ACC112 (cell line): ENCODE results near the gene ABR.
"Not testable (repeated sequence)": the region's sequence is repeated elsewhere in the genome, so short reads cannot be mapped to it uniquely, and the experiment has no call there.

Source experiments
- H2AFZ ChIP-seq: fragments of 200-600 bp; sonication (generic); one replicate; pipeline ENCODE4 v1.6.0; 2017; ENCODE audit warnings: antibody characterized with exemption, low read length; ENCODE audit not compliant: unreplicated experiment
- H3K27ac ChIP-seq: fragments of 200-600 bp; sonication (generic); 2 replicates; pipeline ENCODE4 v1.5.1; 2014; ENCODE audit warnings: low read depth, mild to moderate bottlenecking, antibody characterized with exemption, low read length, moderate library complexity
- H3K27me3 ChIP-seq: fragments of 200-600 bp; sonication (generic); 2 replicates; pipeline ENCODE4 v1.6.1; 2014; ENCODE audit warnings: mild to moderate bottlenecking, antibody characterized with exemption, low read length, moderate library complexity, mixed read lengths; ENCODE audit not compliant: insufficient read depth
- H3K36me3 ChIP-seq: fragments of 200-600 bp; sonication (generic); 2 replicates; pipeline ENCODE4 v1.6.1; 2016; ENCODE audit warnings: mild to moderate bottlenecking, antibody characterized with exemption, low read length, moderate library complexity, mixed read lengths; ENCODE audit not compliant: insufficient read depth
- H3K4me1 ChIP-seq: fragments of 200-600 bp; sonication (generic); one replicate; pipeline ENCODE4 v1.6.1; 2016; ENCODE audit warnings: low read length, mixed read lengths; ENCODE audit not compliant: insufficient read depth, unreplicated experiment, control insufficient read depth
- H3K4me3 ChIP-seq: fragments of 200-600 bp; sonication (generic); 2 replicates; pipeline ENCODE4 v1.5.1; 2014; ENCODE audit warnings: mild to moderate bottlenecking, low read depth, low read length
- H3K79me2 ChIP-seq: fragments of 200-600 bp; sonication (generic); one replicate; pipeline ENCODE4 v1.6.0; 2016; ENCODE audit warnings: low read length; ENCODE audit not compliant: control insufficient read depth, unreplicated experiment, insufficient read depth

The ABR gene

GRCh38 chr17:1076982-1077302, 102.8 kb downstream of the ABR start:
- H3K4me3 ChIP-seq, result no peak overlapping the region
- peaks cover 3% of the 10 kb centered on the region; the same call in 1 of the 2 replicates for H3K36me3 ChIP-seq
- H3K27ac ChIP-seq, result no peak overlapping the region
- H3K79me2 ChIP-seq, result no peaks in the 10 kb centered on the region
- peaks cover 17% of the 10 kb centered on the region for H3K4me1 ChIP-seq
- H2AFZ ChIP-seq, result no peak overlapping the region
- no peaks in the 10 kb centered on the region for H3K27me3 ChIP-seq

- Histone ChIP-seq H3K79me2 (no peaks in the 10 kb centered on the region), H3K4me3 (no peak overlapping the region), H3K4me1 (peaks cover 16% of the 10 kb centered on the region), H2AFZ (no peak overlapping the region), H3K27ac (no peak overlapping the region), H3K36me3 (peaks cover 3% of the 10 kb centered on the region; the same call in 1 of the 2 replicates), H3K27me3 (no peaks in the 10 kb centered on the region)
Observed at GRCh38 chr17:1076299-1076981, 103.3 kb downstream of the ABR start.

- peaks cover 3% of the 10 kb centered on the region for H3K4me1 ChIP-seq
- H3K36me3 ChIP-seq, result peaks cover 5% of the 10 kb centered on the region; the same call in 1 of the 2 replicates
- no peak overlapping the region for H3K27ac ChIP-seq
- no peak overlapping the region for H3K4me3 ChIP-seq
- H3K79me2 ChIP-seq, result no peaks in the 10 kb centered on the region
- no peak overlapping the region for H2AFZ ChIP-seq
- no peaks in the 10 kb centered on the region for H3K27me3 ChIP-seq
Observed at GRCh38 chr17:1074886-1075605, 104.7 kb downstream of the ABR start.

GRCh38 chr17:1073963-1074625, 105.7 kb downstream of the ABR start:
- not testable (repeated sequence) for H2AFZ ChIP-seq, H3K27ac ChIP-seq, H3K27me3 ChIP-seq, H3K36me3 ChIP-seq, H3K4me1 ChIP-seq, H3K4me3 ChIP-seq, H3K79me2 ChIP-seq

- H3K27me3 ChIP-seq, result no peaks in the 10 kb centered on the region
- no peaks in the 10 kb centered on the region for H3K79me2 ChIP-seq
- no peak overlapping the region for H3K27ac ChIP-seq
- no peak overlapping the region for H2AFZ ChIP-seq
- peaks cover 14% of the 10 kb centered on the region for H3K36me3 ChIP-seq
- H3K4me1 ChIP-seq, result no peaks in the 10 kb centered on the region
- H3K4me3 ChIP-seq, result no peak overlapping the region
Observed at GRCh38 chr17:1073241-1073962, 106.4 kb downstream of the ABR start.

- Histone ChIP-seq H3K27me3 (no peaks in the 10 kb centered on the region), H3K36me3 (peaks cover 21% of the 10 kb centered on the region), H3K27ac (no peak overlapping the region)
Observed at GRCh38 chr17:1072551-1072961, 107.2 kb downstream of the ABR start.

GRCh38 chr17:1071103-1071825, 108.5 kb downstream of the ABR start:
- Histone ChIP-seq H3K27ac (no peak overlapping the region), H2AFZ (no peak overlapping the region), H3K4me1 (no peaks in the 10 kb centered on the region), H3K36me3 (peaks cover 31% of the 10 kb centered on the region), H3K4me3 (no peak overlapping the region), H3K79me2 (no peaks in the 10 kb centered on the region), H3K27me3 (no peaks in the 10 kb centered on the region)

More at GRCh38 chr17:1072551-1072961, 107.2 kb downstream of the ABR start:
- H3K79me2 ChIP-seq, result no peaks in the 10 kb centered on the region
- no peak overlapping the region for H2AFZ ChIP-seq
- no peaks in the 10 kb centered on the region for H3K4me1 ChIP-seq
- no peak overlapping the region for H3K4me3 ChIP-seq

- Histone ChIP-seq H3K4me3 (no peak overlapping the region), H3K36me3 (peaks cover 40% of the 10 kb centered on the region), H2AFZ (no peak overlapping the region), H3K79me2 (no peaks in the 10 kb centered on the region), H3K4me1 (no peaks in the 10 kb centered on the region), H3K27me3 (no peaks in the 10 kb centered on the region), H3K27ac (no peak overlapping the region)
Observed at GRCh38 chr17:1070411-1070810, 109.4 kb downstream of the ABR start.

- Histone ChIP-seq H3K79me2 (no peaks in the 10 kb centered on the region), H2AFZ (no peak overlapping the region), H3K27me3 (no peaks in the 10 kb centered on the region), H3K36me3 (peaks cover 41% of the 10 kb centered on the region), H3K4me1 (no peaks in the 10 kb centered on the region), H3K4me3 (no peak overlapping the region), H3K27ac (no peak overlapping the region)
Observed at GRCh38 chr17:1069847-1070246, 109.9 kb downstream of the ABR start.

- H2AFZ ChIP-seq, result no peak overlapping the region
- H3K27me3 ChIP-seq, result no peaks in the 10 kb centered on the region
- no peak overlapping the region for H3K4me3 ChIP-seq
- H3K27ac ChIP-seq, result no peak overlapping the region
- peaks cover 43% of the 10 kb centered on the region for H3K36me3 ChIP-seq
- no peaks in the 10 kb centered on the region for H3K79me2 ChIP-seq
- no peaks in the 10 kb centered on the region for H3K4me1 ChIP-seq
Observed at GRCh38 chr17:1068356-1068755, 111.4 kb downstream of the ABR start.
